ENCODE data around the gene COX8A. TPM values are rescaled to one million over a fixed set of nuclear protein-coding genes. Genes with fewer than 3 reads are reported as not detected.

Gene COX8A
- total and polyA plus RNA-seq, 2 of the 13 experiments (the other 11 are each of a cell fraction or from before 2014, with no cell fraction given), result 202 to 406 TPM

GRCh38 chr11:63974259-63975143 lies at the start of gene COX8A (continued):
- TF ChIP-seq, protein P1, sequence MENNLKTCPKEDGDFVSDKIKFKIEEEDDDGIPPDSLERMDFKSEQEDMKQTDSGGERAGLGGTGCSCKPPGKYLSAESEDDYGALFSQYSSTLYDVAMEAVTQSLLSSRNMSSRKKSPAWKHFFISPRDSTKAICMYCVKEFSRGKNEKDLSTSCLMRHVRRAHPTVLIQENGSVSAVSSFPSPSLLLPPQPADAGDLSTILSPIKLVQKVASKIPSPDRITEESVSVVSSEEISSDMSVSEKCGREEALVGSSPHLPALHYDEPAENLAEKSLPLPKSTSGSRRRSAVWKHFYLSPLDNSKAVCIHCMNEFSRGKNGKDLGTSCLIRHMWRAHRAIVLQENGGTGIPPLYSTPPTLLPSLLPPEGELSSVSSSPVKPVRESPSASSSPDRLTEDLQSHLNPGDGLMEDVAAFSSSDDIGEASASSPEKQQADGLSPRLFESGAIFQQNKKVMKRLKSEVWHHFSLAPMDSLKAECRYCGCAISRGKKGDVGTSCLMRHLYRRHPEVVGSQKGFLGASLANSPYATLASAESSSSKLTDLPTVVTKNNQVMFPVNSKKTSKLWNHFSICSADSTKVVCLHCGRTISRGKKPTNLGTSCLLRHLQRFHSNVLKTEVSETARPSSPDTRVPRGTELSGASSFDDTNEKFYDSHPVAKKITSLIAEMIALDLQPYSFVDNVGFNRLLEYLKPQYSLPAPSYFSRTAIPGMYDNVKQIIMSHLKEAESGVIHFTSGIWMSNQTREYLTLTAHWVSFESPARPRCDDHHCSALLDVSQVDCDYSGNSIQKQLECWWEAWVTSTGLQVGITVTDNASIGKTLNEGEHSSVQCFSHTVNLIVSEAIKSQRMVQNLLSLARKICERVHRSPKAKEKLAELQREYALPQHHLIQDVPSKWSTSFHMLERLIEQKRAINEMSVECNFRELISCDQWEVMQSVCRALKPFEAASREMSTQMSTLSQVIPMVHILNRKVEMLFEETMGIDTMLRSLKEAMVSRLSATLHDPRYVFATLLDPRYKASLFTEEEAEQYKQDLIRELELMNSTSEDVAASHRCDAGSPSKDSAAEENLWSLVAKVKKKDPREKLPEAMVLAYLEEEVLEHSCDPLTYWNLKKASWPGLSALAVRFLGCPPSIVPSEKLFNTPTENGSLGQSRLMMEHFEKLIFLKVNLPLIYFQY (CRISPR knock-in tag; IDR thresholded peaks at IDR 0.05; ENCODE audit: borderline replicate concordance), result 0 out of 2 replicates have a peak, but pooled peaks have one; percentile 22
- TF ChIP-seq PBX3 (CRISPR knock-in tag; IDR thresholded peaks at IDR 0.05; ENCODE audit: borderline replicate concordance), result no peak
- peak; percentile 40; the same call in 1 of the 2 replicates for TF ChIP-seq ZNF746 (CRISPR knock-in tag; IDR thresholded peaks at IDR 0.05)
- TF ChIP-seq ZFY (CRISPR knock-in tag; IDR thresholded peaks at IDR 0.05), result peak; percentile 95
- TF ChIP-seq STAG1 (CRISPR knock-in tag; IDR thresholded peaks at IDR 0.05), result peak; percentile 31; the same call in 1 of the 2 replicates
- TF ChIP-seq PHF21A (CRISPR knock-in tag; IDR thresholded peaks at IDR 0.05), result peak; percentile 66; the same call in 1 of the 2 replicates
- TF ChIP-seq ZIK1 (CRISPR knock-in tag; IDR thresholded peaks at IDR 0.05; ENCODE audit: borderline replicate concordance, low read depth), result peak; percentile 79
- TF ChIP-seq HNRNPUL1 (IDR thresholded peaks at IDR 0.05; ENCODE audit: low read depth, low read length), result no peak
- TF ChIP-seq ZFX (CRISPR knock-in tag; IDR thresholded peaks at IDR 0.05; ENCODE audit: low read depth), result peak; percentile 92
- TF ChIP-seq ZSCAN20 (CRISPR knock-in tag; IDR thresholded peaks at IDR 0.05; ENCODE audit: borderline replicate concordance), result no peak; the same call in 1 of the 2 replicates
- TF ChIP-seq ZFP36L2 (CRISPR knock-in tag; IDR thresholded peaks at IDR 0.05), result no peak
- TF ChIP-seq, protein P2, sequence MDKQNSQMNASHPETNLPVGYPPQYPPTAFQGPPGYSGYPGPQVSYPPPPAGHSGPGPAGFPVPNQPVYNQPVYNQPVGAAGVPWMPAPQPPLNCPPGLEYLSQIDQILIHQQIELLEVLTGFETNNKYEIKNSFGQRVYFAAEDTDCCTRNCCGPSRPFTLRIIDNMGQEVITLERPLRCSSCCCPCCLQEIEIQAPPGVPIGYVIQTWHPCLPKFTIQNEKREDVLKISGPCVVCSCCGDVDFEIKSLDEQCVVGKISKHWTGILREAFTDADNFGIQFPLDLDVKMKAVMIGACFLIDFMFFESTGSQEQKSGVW (CRISPR knock-in tag; IDR thresholded peaks at IDR 0.05; ENCODE audit: borderline replicate concordance), result no peak
- TF ChIP-seq ZBTB4 (CRISPR knock-in tag; IDR thresholded peaks at IDR 0.05; ENCODE audit: borderline replicate concordance), result no peak
- TF ChIP-seq ZNF205 (CRISPR knock-in tag; IDR thresholded peaks at IDR 0.05), result no peak
- 0 out of 2 replicates have a peak, but pooled peaks have one; percentile 67 for TF ChIP-seq CHCHD3 (CRISPR knock-in tag; IDR thresholded peaks at IDR 0.05)
- no peak for TF ChIP-seq RBAK (CRISPR knock-in tag; IDR thresholded peaks at IDR 0.05)

Measured in HepG2 (cell line).